ENCODE data around the gene PDE4D.

Gene PDE4D

GRCh38 chr5:59238126-59238902, 655.2 kb downstream of the PDE4D start:
- Histone ChIP-seq H3K4me1 (ENCODE audit: low read length) (no peaks in the 10 kb centered on the region), H2AFZ (ENCODE audit: low read length) (no peak overlapping the region), H4K20me1 (ENCODE audit: insufficient read depth, low read length) (no peaks in the 10 kb centered on the region), H3F3A (ENCODE audit: insufficient read depth, low read length) (no peaks in the 10 kb centered on the region), H3K9ac (ENCODE audit: low read length) (no peak overlapping the region), H3K9me2 (replicated peaks; ENCODE audit: insufficient read depth, low read length) (no peaks in the 10 kb centered on the region), H3K4me2 (ENCODE audit: low read depth, low read length) (no peak overlapping the region), H3K4me3 (ENCODE audit: low read length) (no peak overlapping the region), H3K27me3 (replicated peaks; ENCODE audit: insufficient read depth, low read length) (no peaks in the 10 kb centered on the region), H3K27ac (ENCODE audit: low read length) (no peak overlapping the region), H3K9me3 (replicated peaks; ENCODE audit: insufficient read depth, low read length) (no peaks in the 10 kb centered on the region), H3K36me3 (replicated peaks; ENCODE audit: insufficient read depth, low read length) (no peaks in the 10 kb centered on the region), H3K79me2 (ENCODE audit: low read length) (no peaks in the 10 kb centered on the region)
- no peak for DNase-seq
- no peak for TF ChIP-seq EZH2 (optimal IDR thresholded peaks at IDR 0.05; ENCODE audit: low read depth, low read length)
- no peak for TF ChIP-seq CTCF (IDR thresholded peaks at IDR 0.05; ENCODE audit: low read length)
- TF ChIP-seq EZH2phosphoT487 (IDR thresholded peaks at IDR 0.05; ENCODE audit: low read length): no peak

DNA sequence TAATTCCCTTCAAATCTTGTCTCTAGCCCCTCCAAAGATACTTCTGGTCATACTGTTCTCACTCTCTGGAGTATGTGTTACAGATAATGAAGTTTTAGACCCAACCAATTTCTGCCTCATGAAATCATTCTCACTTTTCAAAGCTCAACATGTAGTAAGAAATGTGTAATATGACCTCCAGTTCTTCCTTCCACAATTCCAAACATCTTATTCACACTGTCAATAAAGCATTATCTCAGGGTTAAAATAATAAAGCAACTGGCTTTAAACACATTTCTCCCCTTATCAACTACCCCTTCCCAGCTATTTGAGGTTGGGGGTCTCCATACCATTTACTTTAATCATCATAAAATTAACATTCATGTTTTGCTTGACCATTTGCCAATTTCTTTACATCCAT, 656.5 kb downstream of the PDE4D start:
- Histone ChIP-seq H3K4me2 (ENCODE audit: low read depth, low read length) (no peak overlapping the region), H3F3A (ENCODE audit: insufficient read depth, low read length) (no peaks in the 10 kb centered on the region), H3K79me2 (ENCODE audit: low read length) (no peaks in the 10 kb centered on the region), H3K9ac (ENCODE audit: low read length) (no peak overlapping the region), H3K36me3 (replicated peaks; ENCODE audit: insufficient read depth, low read length) (no peaks in the 10 kb centered on the region), H4K20me1 (ENCODE audit: insufficient read depth, low read length) (no peaks in the 10 kb centered on the region), H3K9me3 (replicated peaks; ENCODE audit: insufficient read depth, low read length) (no peaks in the 10 kb centered on the region), H2AFZ (ENCODE audit: low read length) (no peak overlapping the region), H3K27ac (ENCODE audit: low read length) (no peak overlapping the region), H3K27me3 (replicated peaks; ENCODE audit: insufficient read depth, low read length) (no peaks in the 10 kb centered on the region), H3K4me1 (ENCODE audit: low read length) (no peaks in the 10 kb centered on the region), H3K9me2 (replicated peaks; ENCODE audit: insufficient read depth, low read length) (no peaks in the 10 kb centered on the region), H3K4me3 (ENCODE audit: low read length) (no peak overlapping the region)
- TF ChIP-seq EZH2phosphoT487 (IDR thresholded peaks at IDR 0.05; ENCODE audit: low read length) (no peak), EZH2 (optimal IDR thresholded peaks at IDR 0.05; ENCODE audit: low read depth, low read length) (no peak), CTCF (IDR thresholded peaks at IDR 0.05; ENCODE audit: low read length) (no peak)
- DNase-seq: no peak

GRCh38 chr5:59236448-59236847, 657.1 kb downstream of the PDE4D start:
- no peaks in the 10 kb centered on the region for H3K9me2 ChIP-seq (replicated peaks; ENCODE audit: insufficient read depth, low read length)

More at GRCh38 chr5:59236448-59236847, 657.1 kb downstream of the PDE4D start:
- Histone ChIP-seq H3K4me2 (ENCODE audit: low read depth, low read length) (no peak overlapping the region), H3K36me3 (replicated peaks; ENCODE audit: insufficient read depth, low read length) (no peaks in the 10 kb centered on the region), H3K79me2 (ENCODE audit: low read length) (no peaks in the 10 kb centered on the region), H3F3A (ENCODE audit: insufficient read depth, low read length) (no peaks in the 10 kb centered on the region), H2AFZ (ENCODE audit: low read length) (no peak overlapping the region), H3K4me3 (ENCODE audit: low read length) (no peak overlapping the region), H3K9ac (ENCODE audit: low read length) (no peak overlapping the region), H3K9me3 (replicated peaks; ENCODE audit: insufficient read depth, low read length) (no peaks in the 10 kb centered on the region), H4K20me1 (ENCODE audit: insufficient read depth, low read length) (no peaks in the 10 kb centered on the region), H3K27ac (ENCODE audit: low read length) (no peak overlapping the region), H3K4me1 (ENCODE audit: low read length) (no peaks in the 10 kb centered on the region), H3K27me3 (replicated peaks; ENCODE audit: insufficient read depth, low read length) (no peaks in the 10 kb centered on the region)
- TF ChIP-seq CTCF (IDR thresholded peaks at IDR 0.05; ENCODE audit: low read length) (no peak), EZH2 (optimal IDR thresholded peaks at IDR 0.05; ENCODE audit: low read depth, low read length) (no peak), EZH2phosphoT487 (IDR thresholded peaks at IDR 0.05; ENCODE audit: low read length) (no peak)
- DNase-seq: no peak

Measured in MM.1S (cell line).